Liver (tissue), 9 donors: ENCODE data around the gene EYA4. TPM values are rescaled to one million over a fixed set of nuclear protein-coding genes. Genes with fewer than 3 reads are reported as not detected.

ENCODE experiments used
- DNase-seq: peaks from one replicate; pipeline ENCODE4 v3.0.0-alpha.2; 2017; ENCODE audit warnings: low spot score
- H3K27ac ChIP-seq, 2 donors: one replicate each; pipeline ENCODE4 v1.7.0; 2013; ENCODE audit warnings: inconsistent platforms in 2 of 2, low read length in 2 of 2, control low read depth in 1 of 2, low read depth in 1 of 2, mild to moderate bottlenecking in 1 of 2
- H3K27me3 ChIP-seq, 4 donors: one replicate each; pipeline versions ENCODE4 v1.6.1 to v1.7.0; 2013; ENCODE audit warnings: low read length in 3 of 4, inconsistent platforms in 1 of 4, mild to moderate bottlenecking in 1 of 4, moderate library complexity in 1 of 4; ENCODE audit not compliant: control insufficient read depth in 4 of 4, insufficient read depth in 4 of 4
- H3K36me3 ChIP-seq, 4 donors: one replicate each; pipeline versions ENCODE4 v1.6.1 to v1.7.0; 2013; ENCODE audit warnings: low read length in 3 of 4, mild to moderate bottlenecking in 3 of 4, low read depth in 1 of 4, moderate library complexity in 1 of 4; ENCODE audit not compliant: control insufficient read depth in 4 of 4, insufficient read depth in 3 of 4
- H3K4me1 ChIP-seq, 4 donors: one replicate each; pipeline versions ENCODE4 v1.6.1 to v1.7.0; 2013; ENCODE audit warnings: low read length in 3 of 4, mild to moderate bottlenecking in 3 of 4, moderate library complexity in 1 of 4; ENCODE audit not compliant: control insufficient read depth in 4 of 4, insufficient read depth in 4 of 4
- H3K4me3 ChIP-seq, 3 donors: one replicate each; pipeline versions ENCODE4 v1.6.1 to v1.7.0; 2013; ENCODE audit warnings: low read length in 3 of 3, control low read depth in 1 of 3, low read depth in 1 of 3, mild to moderate bottlenecking in 1 of 3
- H3K9ac ChIP-seq, 2 donors: one replicate each; pipeline ENCODE4 v1.7.0; 2013; ENCODE audit warnings: low read length in 2 of 2, mild to moderate bottlenecking in 2 of 2, moderate library complexity in 2 of 2, control low read depth in 1 of 2, low read depth in 1 of 2
- H3K9me3 ChIP-seq, 4 donors: one replicate each; pipeline versions ENCODE4 v1.6.1 to v1.7.0; 2013; ENCODE audit warnings: low read length in 3 of 4; ENCODE audit not compliant: control insufficient read depth in 4 of 4
- ATF3 ChIP-seq: IDR thresholded peaks from 2 replicates; pipeline ENCODE4 v1.6.1; 2016; ENCODE audit warnings: antibody characterized with exemption
- EGR1 ChIP-seq, 2 donors: IDR thresholded peaks; 2 replicates each; pipeline ENCODE4 v1.6.1; 2016 to 2018; ENCODE audit warnings: antibody characterized with exemption in 2 of 2, low read depth in 2 of 2
- FOXA1 ChIP-seq: IDR thresholded peaks from 2 replicates; pipeline ENCODE4 v1.6.1; 2016; ENCODE audit warnings: antibody characterized with exemption
- FOXA2 ChIP-seq: IDR thresholded peaks from 2 replicates; pipeline ENCODE4 v1.6.1; 2016; ENCODE audit warnings: antibody characterized with exemption
- GABPA ChIP-seq, 2 donors: IDR thresholded peaks in 1 of 2; conservative IDR thresholded peaks in 1 of 2; 2 replicates each; pipeline ENCODE4 v1.6.1; 2016; ENCODE audit warnings: antibody characterized with exemption in 2 of 2, mild to moderate bottlenecking in 1 of 2, moderate library complexity in 1 of 2
- HNF4A ChIP-seq, 2 donors: conservative IDR thresholded peaks; 2 replicates each; pipeline ENCODE4 v1.6.1; 2016; ENCODE audit warnings: antibody characterized with exemption in 2 of 2, mild to moderate bottlenecking in 2 of 2
- JUND ChIP-seq, 2 donors: IDR thresholded peaks; 2 replicates each; pipeline ENCODE4 v1.6.1; 2016; ENCODE audit warnings: antibody characterized with exemption in 2 of 2
- NR2F2 ChIP-seq: IDR thresholded peaks from 2 replicates; pipeline ENCODE4 v1.6.1; 2016; ENCODE audit warnings: antibody characterized with exemption
- RAD21 ChIP-seq, 2 donors: IDR thresholded peaks; 2 replicates each; pipeline ENCODE4 v1.6.1; 2016; ENCODE audit warnings: antibody characterized with exemption in 2 of 2, mild to moderate bottlenecking in 2 of 2
- REST ChIP-seq: IDR thresholded peaks from 2 replicates; pipeline ENCODE4 v1.6.1; 2016; ENCODE audit warnings: antibody characterized with exemption, mild to moderate bottlenecking
- RXRA ChIP-seq, 2 donors: IDR thresholded peaks; 2 replicates each; pipeline ENCODE4 v1.6.1; 2017 to 2018; ENCODE audit warnings: antibody characterized with exemption in 2 of 2, mild to moderate bottlenecking in 1 of 2
- SP1 ChIP-seq: IDR thresholded peaks from 2 replicates; pipeline ENCODE4 v1.6.1; 2018; ENCODE audit warnings: antibody characterized with exemption, mild to moderate bottlenecking
- TAF1 ChIP-seq: conservative IDR thresholded peaks from 2 replicates; pipeline ENCODE4 v1.6.1; 2016; ENCODE audit warnings: antibody characterized with exemption, mild to moderate bottlenecking
- YY1 ChIP-seq: IDR thresholded peaks from 2 replicates; pipeline ENCODE4 v1.6.1; 2016; ENCODE audit warnings: antibody characterized with exemption, mild to moderate bottlenecking
- WGBS: extraction: QIAGEN DNeasy Blood & Tissue Kit; methylation state at CpG from one replicate; pipeline ENCODE4 v1.1.7; 2013; 5-methylcytosine and 5-hydroxymethylcytosine counted together
- polyA plus RNA-seq, 2 donors: library from polyadenylated mRNA; stranded (reverse) in 1 of 2; unstranded in 1 of 2; fragments of 200-250 nt in 1 of 2; fragments of >200 nt in 1 of 2; fragmentation: Nextera tagmentation in 1 of 2; extraction: Ambion mirVana in 1 of 2; gene quantifications; one replicate each; pipeline versions ENCODE4 v1.2.1 to v1.2.3, GENCODE V29; 2013 to 2015
- total RNA-seq, 2 donors: library from RNA; depleted of rRNA; stranded (reverse); fragments of >200 nt; gene quantifications; one replicate each; pipeline ENCODE4 v1.2.3, GENCODE V29; 2014
- TF ChIP-seq, protein P1 (sequence below): IDR thresholded peaks from 2 replicates; pipeline ENCODE4 v1.6.1; 2016; ENCODE audit warnings: antibody characterized with exemption
- TF ChIP-seq, protein P2 (sequence below): IDR thresholded peaks from 2 replicates; pipeline ENCODE4 v1.6.1; 2016; ENCODE audit warnings: antibody characterized with exemption
- donor health status: healthy.
- donor health status: healthy.
- donor health status: healthy.
- donor health status: healthy.
- donor health status: healthy.

Gene EYA4
- total and polyA plus RNA-seq, 4 donors: 0.05 to 0.50 TPM; not detected in 2

DNA sequence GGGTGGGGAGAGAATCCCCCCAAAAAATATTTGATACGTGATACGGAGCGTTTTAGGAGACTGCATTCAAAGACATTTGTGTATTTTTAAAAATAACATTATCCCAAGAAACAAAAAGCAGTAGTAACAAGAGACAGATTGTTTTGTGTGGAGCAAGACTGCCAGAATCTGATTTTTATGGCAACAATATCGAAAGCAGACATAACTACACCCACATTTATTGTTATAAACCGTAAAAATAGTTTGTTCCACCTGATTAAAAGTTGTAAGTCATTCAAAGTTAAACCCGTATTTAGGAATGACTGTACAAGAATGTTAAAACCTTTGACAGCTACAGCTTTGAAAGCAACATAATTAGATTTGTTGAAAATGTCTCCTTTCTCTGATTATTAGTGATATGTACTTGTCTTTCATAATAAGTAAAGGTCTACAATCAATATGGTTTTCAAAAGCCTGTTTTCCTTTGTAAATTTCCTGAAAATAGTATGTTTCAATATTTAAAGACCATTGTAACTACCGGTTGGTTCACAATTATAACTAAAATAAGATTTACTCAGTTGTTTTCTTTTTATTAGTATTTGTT lies 2.7 kb downstream of the EYA4 start:
- 16% methylated on average over 7 of the region's 7 CpGs for WGBS
- no peak overlapping the region for H3K9ac ChIP-seq
- H3K27me3 ChIP-seq: peaks cover 2 to 26% (median 17%) of the 10 kb centered on the region in 4 donors
- DNase-seq: no peak
- no peak overlapping the region for H3K27ac ChIP-seq
- H3K9me3 ChIP-seq: peaks cover 0 to 3% (median 0%) of the 10 kb centered on the region in 4 donors
- H3K4me3 ChIP-seq: no peak overlapping the region
- H3K36me3 ChIP-seq: no peaks in the 10 kb centered on the region
- TF ChIP-seq, protein P1, sequence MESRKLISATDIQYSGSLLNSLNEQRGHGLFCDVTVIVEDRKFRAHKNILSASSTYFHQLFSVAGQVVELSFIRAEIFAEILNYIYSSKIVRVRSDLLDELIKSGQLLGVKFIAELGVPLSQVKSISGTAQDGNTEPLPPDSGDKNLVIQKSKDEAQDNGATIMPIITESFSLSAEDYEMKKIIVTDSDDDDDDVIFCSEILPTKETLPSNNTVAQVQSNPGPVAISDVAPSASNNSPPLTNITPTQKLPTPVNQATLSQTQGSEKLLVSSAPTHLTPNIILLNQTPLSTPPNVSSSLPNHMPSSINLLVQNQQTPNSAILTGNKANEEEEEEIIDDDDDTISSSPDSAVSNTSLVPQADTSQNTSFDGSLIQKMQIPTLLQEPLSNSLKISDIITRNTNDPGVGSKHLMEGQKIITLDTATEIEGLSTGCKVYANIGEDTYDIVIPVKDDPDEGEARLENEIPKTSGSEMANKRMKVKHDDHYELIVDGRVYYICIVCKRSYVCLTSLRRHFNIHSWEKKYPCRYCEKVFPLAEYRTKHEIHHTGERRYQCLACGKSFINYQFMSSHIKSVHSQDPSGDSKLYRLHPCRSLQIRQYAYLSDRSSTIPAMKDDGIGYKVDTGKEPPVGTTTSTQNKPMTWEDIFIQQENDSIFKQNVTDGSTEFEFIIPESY: no peak
- no peak for TF ChIP-seq EGR1 (IDR thresholded peaks at IDR 0.05; ENCODE audit: low read depth in 2 of 2)
- TF ChIP-seq TAF1: no peak
- TF ChIP-seq YY1: no peak
- no peak for TF ChIP-seq JUND (IDR thresholded peaks at IDR 0.05)
- H3K4me1 ChIP-seq: peaks cover 9 to 30% (median 26%) of the 10 kb centered on the region in 4 donors

GRCh38 chr6:133244519-133244918 lies 3.4 kb downstream of the EYA4 start:
- H3K27me3 ChIP-seq: peaks cover 2 to 29% (median 17%) of the 10 kb centered on the region in 4 donors
- WGBS: 26% methylated on average over 4 of the region's 4 CpGs

More at GRCh38 chr6:133244519-133244918, 3.4 kb downstream of the EYA4 start:
- no peaks in the 10 kb centered on the region for H3K36me3 ChIP-seq
- H3K9ac ChIP-seq: no peak overlapping the region
- DNase-seq: no peak
- H3K4me3 ChIP-seq: no peak overlapping the region
- TF ChIP-seq FOXA1: no peak
- TF ChIP-seq RAD21 (IDR thresholded peaks at IDR 0.05): no peak
- TF ChIP-seq REST: no peak
- TF ChIP-seq RXRA (IDR thresholded peaks at IDR 0.05): no peak
- no peak for TF ChIP-seq GABPA (IDR thresholded peaks at IDR 0.05 in 1 of 2, conservative IDR thresholded peaks at IDR 0.05 in 1 of 2)
- no peak for TF ChIP-seq NR2F2
- TF ChIP-seq, protein P2, sequence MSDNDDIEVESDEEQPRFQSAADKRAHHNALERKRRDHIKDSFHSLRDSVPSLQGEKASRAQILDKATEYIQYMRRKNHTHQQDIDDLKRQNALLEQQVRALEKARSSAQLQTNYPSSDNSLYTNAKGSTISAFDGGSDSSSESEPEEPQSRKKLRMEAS: no peak
- no peak for TF ChIP-seq JUND (IDR thresholded peaks at IDR 0.05)
- TF ChIP-seq TAF1: no peak
- TF ChIP-seq ATF3: no peak
- no peak for TF ChIP-seq SP1
- TF ChIP-seq HNF4A (conservative IDR thresholded peaks at IDR 0.05): no peak
- no peak for TF ChIP-seq FOXA2
- no peak for TF ChIP-seq YY1
- H3K9me3 ChIP-seq: peaks cover 0 to 3% (median 0%) of the 10 kb centered on the region in 4 donors
- no peak overlapping the region for H3K27ac ChIP-seq
- H3K4me1 ChIP-seq: peaks cover 9 to 30% (median 26%) of the 10 kb centered on the region in 4 donors
